WTC11 (cell line): ENCODE measurements around the gene CPEB3. TPM values are rescaled to one million over a fixed set of nuclear protein-coding genes. Genes with fewer than 3 reads are reported as not detected.

Experiments
- ATAC-seq: fragments of 200-7000 bp; cut with Tn5 transposase; 2 replicates; pipeline ENCODE4 v1.10.0; 2021; ENCODE audit warnings: mild to moderate bottlenecking, moderate library complexity
- CTCF ChIA-PET: fragments of 300-600 bp; sonication (Branson Sonifier 250); formaldehyde crosslinking; loops from one replicate; lab custom pipeline; 2021; ENCODE audit warnings: antibody characterized with exemption; lab: Charles Lee
- POLR2A ChIA-PET: fragments of 350-600 bp; sonication (Branson Sonifier 250); formaldehyde crosslinking; loops from one replicate; lab custom pipeline; 2021; ENCODE audit warnings: antibody characterized with exemption; lab: Charles Lee
- DNase-seq: peaks from one replicate; pipeline ENCODE4 v3.0.0; 2021; ENCODE audit warnings: low spot score
- H3K27ac Mint-ChIP-seq: 2 replicates; pipeline ENCODE4 v1.8.0; 2021; ENCODE audit warnings: mixed read lengths
- H3K27me3 Mint-ChIP-seq: 2 replicates; pipeline ENCODE4 v1.8.0; 2021; ENCODE audit warnings: low read depth, mild to moderate bottlenecking, moderate library complexity, mixed read lengths
- H3K36me3 Mint-ChIP-seq: 2 replicates; pipeline ENCODE4 v1.8.0; 2021; ENCODE audit warnings: mixed read lengths
- H3K4me1 Mint-ChIP-seq: 2 replicates; pipeline ENCODE4 v1.8.0; 2022; ENCODE audit warnings: mixed read lengths
- H3K4me3 Mint-ChIP-seq: 2 replicates; pipeline ENCODE4 v1.8.0; 2021; ENCODE audit warnings: mild to moderate bottlenecking, moderate library complexity, mixed read lengths
- H3K9me3 Mint-ChIP-seq: 2 replicates; pipeline ENCODE4 v1.8.0; 2021; ENCODE audit warnings: mixed read lengths
- CBFB ChIP-seq: sonication (generic); formaldehyde crosslinking; IDR thresholded peaks from 2 replicates; pipeline ENCODE4 v1.8.1; 2022; ENCODE audit warnings: mild to moderate bottlenecking, low read depth, missing genetic modification reagents
- CDX4 ChIP-seq: fragments of 250-450 bp; sonication (Bioruptor Pico); IDR thresholded peaks from 2 replicates; pipeline ENCODE4 v1.9.0; 2021; ENCODE audit warnings: moderate library complexity, mild to moderate bottlenecking, inconsistent platforms, borderline replicate concordance
- CREM ChIP-seq: sonication (generic); formaldehyde crosslinking; IDR thresholded peaks from 2 replicates; pipeline ENCODE4 v1.8.1; 2022; ENCODE audit warnings: mild to moderate bottlenecking, missing genetic modification reagents, moderate library complexity
- CTCF ChIP-seq: fragments of 200-600 bp; IDR thresholded peaks from 2 replicates; pipeline ENCODE4 v1.8.0; 2022; ENCODE audit warnings: antibody characterized with exemption
- E2F5 ChIP-seq: sonication (generic); formaldehyde crosslinking; IDR thresholded peaks from 2 replicates; pipeline ENCODE4 v1.8.1; 2022; ENCODE audit warnings: mild to moderate bottlenecking, moderate library complexity, missing genetic modification reagents
- ELF4 ChIP-seq: sonication (generic); formaldehyde crosslinking; IDR thresholded peaks from 2 replicates; pipeline ENCODE4 v1.8.1; 2022; ENCODE audit warnings: low read depth, mild to moderate bottlenecking, moderate library complexity, missing genetic modification reagents
- FOXK1 ChIP-seq: sonication (generic); formaldehyde crosslinking; IDR thresholded peaks from 2 replicates; pipeline ENCODE4 v1.8.0; 2022; ENCODE audit warnings: mild to moderate bottlenecking, moderate library complexity, missing genetic modification reagents
- FOXP1 ChIP-seq: sonication (generic); formaldehyde crosslinking; IDR thresholded peaks from 2 replicates; pipeline ENCODE4 v1.8.0; 2022; ENCODE audit warnings: missing genetic modification reagents, mild to moderate bottlenecking, moderate library complexity, borderline replicate concordance
- MAX ChIP-seq: sonication (generic); formaldehyde crosslinking; IDR thresholded peaks from 2 replicates; pipeline ENCODE4 v1.8.0; 2022; ENCODE audit warnings: mild to moderate bottlenecking, missing genetic modification reagents
- MLX ChIP-seq: sonication (generic); formaldehyde crosslinking; IDR thresholded peaks from 2 replicates; pipeline ENCODE4 v1.8.1; 2023; ENCODE audit warnings: mild to moderate bottlenecking, missing genetic modification reagents, moderate library complexity
- MXD4 ChIP-seq: fragments of 250-450 bp; sonication (Bioruptor Pico); IDR thresholded peaks from 2 replicates; pipeline ENCODE4 v1.8.0; 2021; ENCODE audit warnings: mild to moderate bottlenecking, moderate library complexity, borderline replicate concordance
- NFYB ChIP-seq: sonication (generic); formaldehyde crosslinking; conservative IDR thresholded peaks from 2 replicates; pipeline ENCODE4 v1.8.0; 2022; ENCODE audit warnings: low read depth, missing genetic modification reagents
- NR3C1 ChIP-seq: sonication (generic); formaldehyde crosslinking; conservative IDR thresholded peaks from 2 replicates; pipeline ENCODE4 v1.8.1; 2023; ENCODE audit warnings: low read depth, mild to moderate bottlenecking, missing genetic modification reagents
- TCF7 ChIP-seq: sonication (generic); formaldehyde crosslinking; IDR thresholded peaks from 2 replicates; pipeline ENCODE4 v1.8.0; 2022; ENCODE audit warnings: mild to moderate bottlenecking, low read depth, missing genetic modification reagents, moderate library complexity
- USF2 ChIP-seq: sonication (generic); formaldehyde crosslinking; IDR thresholded peaks from 2 replicates; pipeline ENCODE4 v1.8.1; 2023; ENCODE audit warnings: mild to moderate bottlenecking, missing genetic modification reagents, moderate library complexity
- total RNA-seq: library from RNA; stranded (reverse); gene quantifications from 3 replicates; pipeline ENCODE4 v1.2.3, GENCODE V29; 2021
- TF ChIP-seq, protein P1 (sequence below): sonication (generic); formaldehyde crosslinking; IDR thresholded peaks from 2 replicates; pipeline ENCODE4 v1.8.1; 2022; ENCODE audit warnings: low read depth, missing genetic modification reagents, borderline replicate concordance
- TF ChIP-seq, protein P2 (sequence below): sonication (generic); formaldehyde crosslinking; conservative IDR thresholded peaks from 2 replicates; pipeline ENCODE4 v1.8.1; 2023; ENCODE audit warnings: mild to moderate bottlenecking, low read depth, missing genetic modification reagents, moderate library complexity

CPEB3 gene
- total RNA-seq, 1 experiment from 2014 or later = 2.4 TPM

- no peak for TF ChIP-seq NR3C1 (CRISPR knock-in tag)
- TF ChIP-seq CDX4 = no peak
- TF ChIP-seq FOXK1 = no peak
- no peak for TF ChIP-seq NFYB (CRISPR knock-in tag)
- no peak for TF ChIP-seq E2F5 (CRISPR knock-in tag)
- TF ChIP-seq CTCF = no peak
Measured at GRCh38 chr10:92126100-92126650, 164.7 kb downstream of the CPEB3 start (continued).

GRCh38 chr10:92125144-92125543 is 165.7 kb downstream of the CPEB3 start:
- TF ChIP-seq, protein P1, sequence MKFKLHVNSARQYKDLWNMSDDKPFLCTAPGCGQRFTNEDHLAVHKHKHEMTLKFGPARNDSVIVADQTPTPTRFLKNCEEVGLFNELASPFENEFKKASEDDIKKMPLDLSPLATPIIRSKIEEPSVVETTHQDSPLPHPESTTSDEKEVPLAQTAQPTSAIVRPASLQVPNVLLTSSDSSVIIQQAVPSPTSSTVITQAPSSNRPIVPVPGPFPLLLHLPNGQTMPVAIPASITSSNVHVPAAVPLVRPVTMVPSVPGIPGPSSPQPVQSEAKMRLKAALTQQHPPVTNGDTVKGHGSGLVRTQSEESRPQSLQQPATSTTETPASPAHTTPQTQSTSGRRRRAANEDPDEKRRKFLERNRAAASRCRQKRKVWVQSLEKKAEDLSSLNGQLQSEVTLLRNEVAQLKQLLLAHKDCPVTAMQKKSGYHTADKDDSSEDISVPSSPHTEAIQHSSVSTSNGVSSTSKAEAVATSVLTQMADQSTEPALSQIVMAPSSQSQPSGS = no peak
- TF ChIP-seq MLX (no peak), NR3C1 (CRISPR knock-in tag) (no peak), MAX (CRISPR knock-in tag) (no peak), CBFB (CRISPR knock-in tag) (no peak), TCF7 (CRISPR knock-in tag) (no peak), CREM (CRISPR knock-in tag) (no peak), USF2 (CRISPR knock-in tag) (no peak), MXD4 (CRISPR knock-in tag) (no peak), ELF4 (CRISPR knock-in tag) (no peak), FOXP1 (CRISPR knock-in tag) (no peak)
- TF ChIP-seq, protein P2, sequence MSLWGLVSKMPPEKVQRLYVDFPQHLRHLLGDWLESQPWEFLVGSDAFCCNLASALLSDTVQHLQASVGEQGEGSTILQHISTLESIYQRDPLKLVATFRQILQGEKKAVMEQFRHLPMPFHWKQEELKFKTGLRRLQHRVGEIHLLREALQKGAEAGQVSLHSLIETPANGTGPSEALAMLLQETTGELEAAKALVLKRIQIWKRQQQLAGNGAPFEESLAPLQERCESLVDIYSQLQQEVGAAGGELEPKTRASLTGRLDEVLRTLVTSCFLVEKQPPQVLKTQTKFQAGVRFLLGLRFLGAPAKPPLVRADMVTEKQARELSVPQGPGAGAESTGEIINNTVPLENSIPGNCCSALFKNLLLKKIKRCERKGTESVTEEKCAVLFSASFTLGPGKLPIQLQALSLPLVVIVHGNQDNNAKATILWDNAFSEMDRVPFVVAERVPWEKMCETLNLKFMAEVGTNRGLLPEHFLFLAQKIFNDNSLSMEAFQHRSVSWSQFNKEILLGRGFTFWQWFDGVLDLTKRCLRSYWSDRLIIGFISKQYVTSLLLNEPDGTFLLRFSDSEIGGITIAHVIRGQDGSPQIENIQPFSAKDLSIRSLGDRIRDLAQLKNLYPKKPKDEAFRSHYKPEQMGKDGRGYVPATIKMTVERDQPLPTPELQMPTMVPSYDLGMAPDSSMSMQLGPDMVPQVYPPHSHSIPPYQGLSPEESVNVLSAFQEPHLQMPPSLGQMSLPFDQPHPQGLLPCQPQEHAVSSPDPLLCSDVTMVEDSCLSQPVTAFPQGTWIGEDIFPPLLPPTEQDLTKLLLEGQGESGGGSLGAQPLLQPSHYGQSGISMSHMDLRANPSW (CRISPR knock-in tag) = no peak

More at GRCh38 chr10:92125144-92125543, 165.7 kb downstream of the CPEB3 start:
- DNase-seq = no peak
- peaks cover 7% of the 10 kb centered on the region for H3K4me1 Mint-ChIP-seq
- H3K27ac Mint-ChIP-seq = no peak overlapping the region
- ChIA-PET POLR2A (no interaction called here), CTCF (interaction anchor here (0.6 to 1.6 kb wide), 2 partner anchors 166 to 1282 kb away, joined by 3 to 5 read pairs; partner anchors contain the start of genes CPEB3 and MARCHF5)
- no peaks in the 10 kb centered on the region; the same call in 1 of the 2 replicates for H3K27me3 Mint-ChIP-seq
- H3K9me3 Mint-ChIP-seq = peaks cover 5% of the 10 kb centered on the region; the same call in 1 of the 2 replicates
- ATAC-seq = no peak
- no peaks in the 10 kb centered on the region for H3K36me3 Mint-ChIP-seq
- H3K4me3 Mint-ChIP-seq = no peak overlapping the region
